ENCODE measurements around the gene TMEM86B.

Gene TMEM86B

DNA sequence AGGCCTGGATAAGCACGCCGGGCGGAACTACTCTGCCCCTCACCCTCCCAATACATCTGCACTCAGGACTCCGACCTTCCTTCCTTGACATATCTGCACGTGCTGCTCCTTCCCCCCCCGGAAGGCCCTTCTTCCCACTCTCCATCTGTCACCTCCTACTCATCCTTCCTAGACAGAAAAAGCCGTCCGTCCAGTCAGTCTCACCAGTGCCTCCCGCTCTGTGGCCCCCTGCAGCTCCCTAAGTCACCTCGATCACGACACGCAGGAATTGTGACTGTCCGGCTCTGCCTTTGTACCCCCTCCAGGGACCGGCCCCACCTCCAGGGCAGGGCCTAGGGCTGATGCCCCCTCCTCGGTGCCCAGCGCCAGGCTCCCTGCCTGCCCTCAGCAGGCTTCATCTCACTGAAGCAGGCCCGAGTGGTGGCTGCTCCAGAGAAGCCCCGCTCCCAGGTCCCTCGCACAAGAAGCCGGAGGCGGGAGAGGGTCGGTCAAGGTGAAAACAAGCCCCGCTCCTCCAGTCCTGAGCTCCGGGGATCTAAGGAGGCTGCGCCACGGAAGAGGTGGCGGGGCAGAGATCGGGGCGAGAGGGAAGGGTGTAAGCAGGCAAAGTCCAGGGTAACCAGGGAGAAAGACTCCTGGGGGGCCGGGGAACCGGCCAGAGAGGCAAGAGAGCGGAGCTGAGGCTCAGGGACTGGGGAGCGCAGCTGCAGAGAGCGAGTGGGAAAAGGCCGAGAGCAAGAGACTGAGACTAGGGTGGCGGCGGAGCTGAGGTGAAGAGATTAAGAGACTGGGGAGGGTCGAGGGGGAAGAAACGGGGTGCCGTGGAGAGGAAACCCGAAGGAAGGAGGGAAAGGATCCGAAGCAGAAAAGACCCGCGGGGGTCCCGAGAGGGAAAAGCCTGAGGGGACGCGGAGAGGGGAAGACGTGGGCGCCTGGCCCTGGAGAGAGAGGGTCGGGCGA, 29.2 kb upstream of the TMEM86B start:
- no peak for DNase-seq (ENCODE audit: low read depth in 2 of 2)

DNA sequence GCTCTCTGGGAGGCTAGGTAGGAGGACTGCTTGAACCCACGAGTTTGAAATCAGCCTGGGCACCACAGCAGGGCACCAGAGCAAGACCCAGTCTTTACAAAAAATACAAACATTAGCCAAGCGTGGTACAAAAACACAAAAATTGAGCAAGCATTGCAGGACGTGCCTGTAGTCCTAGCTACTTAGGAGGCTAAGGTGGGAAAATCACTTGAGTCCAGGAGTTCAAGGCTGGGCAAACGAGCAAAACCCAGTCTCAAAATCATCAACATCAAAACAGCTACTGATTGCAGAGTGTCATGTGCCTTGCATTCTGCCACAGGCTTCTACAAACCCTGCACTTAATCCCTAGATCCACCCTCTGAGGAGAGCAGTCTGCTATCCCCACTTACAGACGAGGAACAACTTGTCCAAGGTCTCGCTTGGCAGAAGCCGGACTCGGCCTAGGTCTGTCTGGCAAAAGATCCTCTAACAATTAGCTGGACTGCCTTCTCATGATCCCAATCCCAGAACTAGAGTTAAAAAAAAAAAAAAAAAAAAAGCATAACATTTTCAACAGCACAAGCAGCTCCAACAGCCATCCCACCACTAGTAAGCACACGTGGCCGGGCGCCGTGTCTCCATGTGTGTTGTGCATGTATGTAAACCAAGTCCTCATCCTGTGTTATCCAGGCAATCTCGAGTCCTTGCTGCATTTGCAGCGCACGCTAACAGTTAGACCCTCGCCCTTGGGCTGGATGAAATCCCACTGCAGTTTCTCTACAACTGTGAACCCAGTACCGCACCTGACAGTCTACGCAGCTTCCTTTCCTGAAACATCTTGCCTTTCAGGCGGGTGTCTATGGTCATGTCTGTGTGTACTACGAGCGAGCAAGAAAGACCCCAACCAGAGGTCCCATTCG, 28.2 kb upstream of the TMEM86B start:
- no peak for DNase-seq (ENCODE audit: low read depth in 2 of 2)

- peak; percentile 33 to 50 for DNase-seq (ENCODE audit: low read depth in 2 of 2)
Observed at GRCh38 chr19:55255618-55256423, 27.3 kb upstream of the TMEM86B start.

DNA sequence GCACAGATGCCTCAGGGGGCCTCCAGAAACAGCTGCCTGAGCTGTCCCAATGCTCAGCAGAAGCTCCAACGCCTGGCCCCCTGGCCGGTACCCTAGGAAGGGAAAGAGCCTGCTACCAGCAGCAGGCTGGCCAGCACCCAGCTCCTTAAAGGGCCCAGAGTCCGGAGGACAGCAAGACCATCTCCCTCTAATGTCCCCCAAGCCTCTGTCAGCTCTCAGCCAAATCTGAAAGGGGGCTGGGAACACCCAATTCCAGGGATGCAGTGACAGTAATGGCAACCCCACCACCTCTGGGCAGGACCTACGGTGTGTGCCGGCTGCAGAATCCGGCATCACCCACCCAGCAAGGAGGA, 26.0 kb upstream of the TMEM86B start:
- no peak for DNase-seq (ENCODE audit: low read depth in 2 of 2)

GRCh38 chr19:55253842-55254624, 25.5 kb upstream of the TMEM86B start:
- DNase-seq (ENCODE audit: low read depth in 2 of 2): peak; percentile 42 to 58

- no peak for DNase-seq (ENCODE audit: low read depth in 2 of 2)
Observed at GRCh38 chr19:55252760-55253663, 24.4 kb upstream of the TMEM86B start.

DNA sequence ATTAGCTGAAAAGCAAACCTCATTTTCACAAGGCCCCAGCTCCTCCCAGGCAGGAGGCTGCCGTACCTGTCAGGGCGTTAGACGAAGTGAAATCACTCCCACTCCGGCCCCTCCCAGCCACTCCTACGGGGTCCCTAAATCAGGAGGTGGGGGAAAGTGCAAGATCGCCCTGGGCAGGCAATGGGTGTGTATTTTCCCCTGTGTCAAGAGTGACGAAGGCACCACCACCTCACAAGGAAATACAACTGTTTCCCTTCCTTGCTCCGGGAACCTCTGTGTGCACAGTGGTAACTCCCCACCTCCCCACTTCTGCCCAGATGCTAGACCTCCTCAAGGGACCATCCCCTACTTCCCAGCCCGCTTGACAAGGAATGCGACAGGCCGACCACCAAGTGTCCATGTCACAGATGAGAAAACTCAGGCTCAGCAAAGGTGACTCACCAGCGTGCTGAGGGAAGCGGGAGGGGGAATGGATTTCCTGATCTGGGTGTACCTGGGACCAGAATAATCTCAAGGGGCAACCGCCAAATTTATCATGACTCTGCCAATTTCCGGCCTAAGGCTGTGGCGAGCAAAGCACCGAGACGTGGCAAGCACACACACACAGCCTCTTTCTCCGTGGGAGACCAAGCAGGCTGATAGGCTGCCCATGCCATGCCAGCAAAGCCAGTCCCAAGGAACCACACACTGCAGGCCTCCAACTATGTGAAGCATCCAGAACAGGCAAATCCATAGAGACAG, 22.9 kb upstream of the TMEM86B start:
- DNase-seq (ENCODE audit: low read depth in 2 of 2): peak; percentile 36 to 45

DNA sequence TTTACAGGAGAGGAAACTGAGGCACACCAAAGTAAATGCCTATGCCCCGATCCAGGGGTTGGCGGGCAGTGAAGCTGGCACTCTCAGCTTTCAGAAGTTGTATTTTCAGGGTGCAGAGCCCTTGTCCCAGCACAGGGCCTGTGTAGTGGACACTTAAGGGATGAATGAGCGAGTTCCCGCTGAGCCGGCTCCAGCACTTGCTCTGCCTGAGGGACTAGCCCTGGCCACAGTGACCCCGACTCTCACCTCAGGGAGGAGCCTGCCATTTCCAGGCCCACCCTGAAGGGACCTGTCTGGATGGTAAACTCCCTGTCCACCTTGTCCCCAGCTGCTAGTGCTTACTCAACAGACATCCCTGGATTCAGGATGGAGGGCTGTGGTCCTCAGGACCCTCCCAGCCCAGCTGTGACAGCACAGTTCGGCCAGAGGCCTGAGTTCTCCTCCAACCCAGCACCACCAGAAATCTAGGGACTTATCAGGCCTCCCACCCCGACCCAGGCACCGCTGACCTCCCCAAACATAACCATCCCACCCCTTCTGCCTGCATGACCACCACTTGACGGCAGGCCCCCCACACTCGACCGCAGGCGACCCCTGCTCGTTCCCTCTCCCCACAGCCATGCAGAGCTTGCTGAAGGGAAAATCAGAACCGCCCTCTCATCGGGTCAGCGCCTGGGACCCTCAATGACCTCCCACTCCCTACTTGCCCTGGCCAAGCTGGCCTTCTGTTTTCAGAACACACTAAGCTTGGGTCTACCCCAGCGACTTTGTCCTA, 21.9 kb upstream of the TMEM86B start:
- DNase-seq (ENCODE audit: low read depth in 2 of 2): no peak

DNA sequence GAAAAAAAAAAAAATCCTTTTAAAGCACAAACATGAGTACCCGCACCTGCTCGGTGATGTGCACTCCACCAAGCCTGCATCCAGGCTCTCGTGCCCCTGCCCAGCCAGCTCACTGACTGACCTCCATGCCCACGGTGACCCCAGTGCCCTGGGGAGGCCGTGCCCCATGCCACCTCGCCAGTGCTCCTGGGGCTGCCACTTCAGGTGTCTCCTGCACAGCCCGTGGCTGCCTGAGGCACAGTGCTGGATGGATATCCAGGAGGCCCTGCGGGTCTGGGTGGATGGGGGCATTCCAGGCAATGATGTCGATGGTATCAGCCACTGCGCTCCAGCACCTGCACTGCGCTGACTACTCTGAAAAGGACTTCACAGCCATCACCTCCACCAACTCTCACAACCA, 21.3 kb upstream of the TMEM86B start:
- DNase-seq (ENCODE audit: low read depth in 2 of 2): no peak

- no peak for DNase-seq (ENCODE audit: low read depth in 2 of 2)
Observed at GRCh38 chr19:55248704-55249103, 20.1 kb upstream of the TMEM86B start.

DNA sequence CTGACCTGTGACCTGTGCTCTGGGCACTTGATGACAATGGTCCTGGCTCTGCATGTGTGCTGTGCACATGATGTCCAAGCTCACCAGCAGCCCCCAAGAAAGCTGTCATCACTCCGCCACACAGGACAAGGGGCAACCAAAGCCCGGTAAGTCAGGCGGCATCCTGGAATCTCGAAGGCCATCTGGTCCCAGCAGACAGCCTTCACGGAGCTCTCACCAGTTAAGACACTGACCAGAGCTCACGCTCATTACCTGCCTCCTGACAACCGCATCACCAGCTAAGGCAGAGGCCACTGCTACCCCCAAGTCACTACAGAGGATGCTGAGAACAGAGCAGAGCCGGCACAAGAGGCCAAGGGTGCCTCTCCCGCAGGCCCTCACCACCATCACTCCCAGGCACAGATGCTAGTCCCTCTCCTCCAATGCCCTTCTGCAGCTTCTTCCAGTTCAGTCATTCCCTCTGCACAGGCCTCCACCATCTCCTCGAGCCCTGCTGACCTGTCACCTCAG, 19.7 kb upstream of the TMEM86B start:
- no peak for DNase-seq (ENCODE audit: low read depth in 2 of 2)

GRCh38 chr19:55247621-55248099, 19.1 kb upstream of the TMEM86B start:
- DNase-seq (ENCODE audit: low read depth in 2 of 2): no peak

DNA sequence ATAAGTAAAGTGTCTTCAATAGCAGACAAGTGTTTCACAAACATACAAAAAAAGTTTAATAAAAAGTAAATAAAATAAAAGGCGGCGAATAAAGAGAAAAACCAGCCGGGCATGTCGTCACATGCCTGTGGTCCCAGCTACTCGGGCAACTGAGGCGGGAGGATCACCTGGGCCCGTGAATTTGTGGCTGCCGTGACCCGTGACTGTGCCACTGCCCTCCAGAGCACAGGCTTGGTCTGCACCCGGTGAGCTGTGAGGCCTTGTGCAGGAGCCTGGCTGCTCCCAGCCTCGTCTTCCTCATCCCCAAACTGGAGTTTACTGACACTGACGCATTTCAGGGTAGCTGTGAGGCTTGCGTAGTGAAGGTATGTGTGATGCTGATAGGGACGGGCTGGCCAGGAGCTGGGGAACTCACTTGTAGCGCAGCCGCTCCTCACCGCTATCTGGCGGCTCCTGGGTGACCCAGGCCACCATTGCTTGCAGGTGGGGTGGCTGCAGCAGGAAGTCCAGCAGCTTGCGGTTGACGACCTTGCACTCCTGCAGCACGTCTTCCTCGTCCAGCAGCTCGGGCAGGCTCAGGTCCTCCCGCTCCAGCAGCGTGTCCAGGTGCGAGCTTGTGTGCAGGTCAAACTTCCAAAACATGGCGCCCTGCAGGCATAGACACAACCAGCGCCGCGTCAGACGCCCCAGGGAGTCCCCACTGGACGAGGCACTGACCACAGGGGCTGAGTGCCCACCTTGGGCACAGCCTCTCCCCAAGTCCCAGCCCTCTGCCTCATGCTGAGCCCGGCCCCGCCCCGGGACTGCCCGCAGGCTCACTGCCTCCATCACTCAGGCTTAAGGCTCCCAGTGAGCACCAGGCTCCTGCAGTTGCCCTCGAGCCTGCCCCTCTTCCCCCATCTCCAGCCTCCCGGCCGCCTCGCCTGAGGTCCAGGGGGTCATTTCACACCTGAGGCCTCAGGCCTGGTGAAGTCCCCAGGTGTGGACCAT, 18.2 kb upstream of the TMEM86B start:
- DNase-seq (ENCODE audit: low read depth in 2 of 2): no peak

DNA sequence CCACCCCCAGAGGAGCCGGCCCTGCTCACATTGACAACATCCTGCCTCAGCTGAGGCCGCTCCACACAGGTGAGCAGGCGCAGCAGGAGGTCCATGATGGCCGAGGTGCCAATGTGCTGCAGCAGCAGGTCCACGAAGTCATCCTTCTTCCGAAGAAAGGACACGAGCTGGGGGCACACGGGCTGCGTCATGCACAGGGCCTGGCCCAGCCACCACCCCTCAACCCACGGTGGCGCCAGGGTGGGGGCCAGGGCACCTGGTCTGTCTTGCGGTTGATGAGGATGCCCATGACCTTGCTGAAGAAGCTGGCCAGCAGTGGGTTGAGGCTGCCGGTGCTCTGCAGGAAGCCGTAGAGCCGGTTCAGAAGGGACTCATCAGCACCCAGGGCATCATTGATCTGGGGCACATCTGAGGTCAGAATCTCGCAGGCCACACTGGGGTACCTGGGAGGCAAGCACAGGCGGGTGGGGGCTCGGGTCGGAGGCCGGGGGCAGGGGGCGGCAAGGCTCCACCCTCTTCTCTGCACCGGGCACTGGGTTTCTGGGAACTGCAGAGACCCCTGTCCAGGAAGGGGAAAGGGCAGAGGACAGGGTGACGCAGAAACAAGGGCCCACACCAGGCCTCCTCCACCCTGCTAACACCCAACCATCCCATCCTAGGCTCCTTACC, 16.8 kb upstream of the TMEM86B start:
- DNase-seq (ENCODE audit: low read depth in 2 of 2): no peak

GRCh38 chr19:55244004-55244680, 15.6 kb upstream of the TMEM86B start:
- no peak for DNase-seq (ENCODE audit: low read depth in 2 of 2)

GRCh38 chr19:55242517-55242916, 14.0 kb upstream of the TMEM86B start:
- DNase-seq (ENCODE audit: low read depth in 2 of 2): no peak

All from stimulated activated CD8-positive, alpha-beta memory T cell treated with anti-CD3 and anti-CD28 coated beads, Interleukin-7, amount 100 ng/mL, for 4 hours (primary cell).